ENCODE results near the gene PLPPR2. TPM values are rescaled to one million over a fixed set of nuclear protein-coding genes. Genes with fewer than 3 reads are reported as not detected.

PLPPR2 gene
- total RNA-seq, 1 experiment from 2014 or later = 19.5 TPM

- peaks cover 35% of the 10 kb centered on the region for H3K36me3 Mint-ChIP-seq (ENCODE audit: insufficient read depth, unreplicated experiment)
- H3K4me1 Mint-ChIP-seq (ENCODE audit: insufficient read depth, unreplicated experiment) = peaks cover 26% of the 10 kb centered on the region
- no peak for TF ChIP-seq CTCF (IDR thresholded peaks at IDR 0.05; ENCODE audit: unreplicated experiment)
- H3K27me3 Mint-ChIP-seq (ENCODE audit: insufficient read depth, unreplicated experiment) = no peaks in the 10 kb centered on the region
- ChIA-PET POLR2A (interaction anchor here (1.6 kb wide), 1 partner anchor 15 kb away, joined by 7 read pairs; the partner anchor contains the start of gene SWSAP1), CTCF (interaction anchor here (1.0 kb wide), 1 partner anchor 21 kb away, joined by 3 read pairs; no protein-coding TSS in a partner anchor)
- no peak overlapping the region for H3K4me3 Mint-ChIP-seq (ENCODE audit: unreplicated experiment)
- intact Hi-C loops (cut with micrococcal nuclease) = no loop called here
- no peak for DNase-seq (ENCODE audit: unreplicated experiment)
- BruUV-seq (replicated peaks) = no TSS peak
- no peaks in the 10 kb centered on the region for H3K9me3 Mint-ChIP-seq (ENCODE audit: unreplicated experiment)
- no peak overlapping the region for H3K27ac Mint-ChIP-seq (ENCODE audit: low read depth, unreplicated experiment)
Observed at GRCh38 chr19:11359421-11359820, 4.2 kb downstream of the PLPPR2 start.

GRCh38 chr19:11361037-11361770 is 6.0 kb downstream of the PLPPR2 start:
- no peak for DNase-seq (ENCODE audit: unreplicated experiment)
- H3K27me3 Mint-ChIP-seq (ENCODE audit: insufficient read depth, unreplicated experiment) = no peaks in the 10 kb centered on the region
- H3K4me3 Mint-ChIP-seq (ENCODE audit: unreplicated experiment) = no peak overlapping the region
- no peak overlapping the region for H3K27ac Mint-ChIP-seq (ENCODE audit: low read depth, unreplicated experiment)
- no TSS peak for BruUV-seq (replicated peaks)
- peaks cover 16% of the 10 kb centered on the region for H3K4me1 Mint-ChIP-seq (ENCODE audit: insufficient read depth, unreplicated experiment)
- H3K36me3 Mint-ChIP-seq (ENCODE audit: insufficient read depth, unreplicated experiment) = peaks cover 32% of the 10 kb centered on the region
- ChIA-PET CTCF (interaction anchor here (0.6 to 1.0 kb wide), 3 partner anchors 9 to 234 kb away, joined by 3 to 4 read pairs (median 3); partner anchors contain the start of gene PRKCSH), POLR2A (interaction anchor here (0.8 kb wide), 1 partner anchor 14 kb away, joined by 6 read pairs; no protein-coding TSS in a partner anchor)
- H3K9me3 Mint-ChIP-seq (ENCODE audit: unreplicated experiment) = no peaks in the 10 kb centered on the region
- TF ChIP-seq CTCF (IDR thresholded peaks at IDR 0.05; ENCODE audit: unreplicated experiment) = no peak
- intact Hi-C loops (cut with micrococcal nuclease) = no loop called here

GRCh38 chr19:11361771-11362731 is 6.8 kb downstream of the PLPPR2 start:
- intact Hi-C loops (cut with micrococcal nuclease) = no loop called here
- Mint-ChIP-seq H3K9me3 (ENCODE audit: unreplicated experiment) (no peaks in the 10 kb centered on the region), H3K36me3 (ENCODE audit: insufficient read depth, unreplicated experiment) (peaks cover 36% of the 10 kb centered on the region), H3K27me3 (ENCODE audit: insufficient read depth, unreplicated experiment) (no peaks in the 10 kb centered on the region), H3K27ac (ENCODE audit: low read depth, unreplicated experiment) (no peak overlapping the region), H3K4me3 (ENCODE audit: unreplicated experiment) (no peak overlapping the region), H3K4me1 (ENCODE audit: insufficient read depth, unreplicated experiment) (peaks cover 8% of the 10 kb centered on the region)
- DNase-seq (ENCODE audit: unreplicated experiment) = no peak
- ChIA-PET CTCF (no interaction called here), POLR2A (no interaction called here)
- TF ChIP-seq CTCF (IDR thresholded peaks at IDR 0.05; ENCODE audit: unreplicated experiment) = no peak
- BruUV-seq (replicated peaks) = no TSS peak

DNA sequence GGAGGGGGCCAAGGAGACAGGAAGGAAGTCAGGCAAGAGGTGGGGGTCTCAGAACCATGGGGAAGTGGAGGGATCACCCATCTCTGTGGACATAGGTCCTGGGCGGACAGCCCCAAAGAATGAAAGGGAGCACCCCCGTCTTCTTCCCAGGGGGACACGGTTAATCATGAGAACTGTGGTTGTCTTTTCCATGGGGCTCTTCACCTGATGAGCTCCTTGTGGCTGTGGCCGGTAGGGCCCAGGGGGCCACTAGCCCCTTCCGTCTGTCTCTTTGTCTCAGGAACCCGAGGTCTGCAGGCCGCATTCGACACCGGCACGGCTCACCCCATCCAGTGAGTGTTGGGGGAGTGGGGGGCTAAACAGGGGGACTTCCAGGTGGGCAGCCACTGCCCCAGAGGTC is 8.6 kb downstream of the PLPPR2 start:
- no peak for DNase-seq (ENCODE audit: unreplicated experiment)
- peaks cover 39% of the 10 kb centered on the region for H3K36me3 Mint-ChIP-seq (ENCODE audit: insufficient read depth, unreplicated experiment)
- CTCF ChIA-PET = interaction anchor here (0.8 kb wide), 1 partner anchor 224 kb away, joined by 3 read pairs; no protein-coding TSS in a partner anchor
- no peaks in the 10 kb centered on the region for H3K9me3 Mint-ChIP-seq (ENCODE audit: unreplicated experiment)
- H3K27me3 Mint-ChIP-seq (ENCODE audit: insufficient read depth, unreplicated experiment) = no peaks in the 10 kb centered on the region
- POLR2A ChIA-PET = interaction anchor here (1.1 kb wide), 1 partner anchor 10 kb away, joined by 3 read pairs; no protein-coding TSS in a partner anchor
- no peak overlapping the region for H3K27ac Mint-ChIP-seq (ENCODE audit: low read depth, unreplicated experiment)
- intact Hi-C loops (cut with micrococcal nuclease) = no loop called here
- peaks cover 7% of the 10 kb centered on the region for H3K4me1 Mint-ChIP-seq (ENCODE audit: insufficient read depth, unreplicated experiment)
- BruUV-seq (replicated peaks) = no TSS peak
- TF ChIP-seq CTCF (IDR thresholded peaks at IDR 0.05; ENCODE audit: unreplicated experiment) = no peak
- no peak overlapping the region for H3K4me3 Mint-ChIP-seq (ENCODE audit: unreplicated experiment)

Data from MCF 10A (cell line).